HFFc6 (cell line): ENCODE measurements around the gene VTCN1. TPM values are rescaled to one million over a fixed set of nuclear protein-coding genes. Genes with fewer than 3 reads are reported as not detected.

Experiments used
- DNase-seq: peaks from one replicate; pipeline ENCODE4 v3.0.0-alpha.2; 2018
- H3K27ac Mint-ChIP-seq: 2 replicates; pipeline ENCODE4 v1.8.0; 2020; ENCODE audit warnings: mild to moderate bottlenecking, mixed read lengths
- H3K27me3 Mint-ChIP-seq: 2 replicates; pipeline ENCODE4 v1.8.0; 2021; ENCODE audit warnings: mild to moderate bottlenecking, moderate library complexity, mixed read lengths; ENCODE audit not compliant: insufficient read depth
- H3K36me3 Mint-ChIP-seq: 2 replicates; pipeline ENCODE4 v1.8.0; 2021; ENCODE audit warnings: low read depth, mixed read lengths
- H3K4me1 Mint-ChIP-seq: 2 replicates; pipeline ENCODE4 v1.8.0; 2020; ENCODE audit warnings: low read depth, mixed read lengths
- H3K4me3 Mint-ChIP-seq: 2 replicates; pipeline ENCODE4 v1.8.0; 2020; ENCODE audit warnings: mild to moderate bottlenecking, moderate library complexity, mixed read lengths
- H3K9me3 Mint-ChIP-seq: 2 replicates; pipeline ENCODE4 v1.8.0; 2020; ENCODE audit warnings: mild to moderate bottlenecking, mixed read lengths
- CTCF ChIP-seq: fragments of 200-600 bp; sonication (generic); IDR thresholded peaks from 2 replicates; pipeline ENCODE4 v1.5.0; 2021; ENCODE audit warnings: antibody characterized with exemption, mild to moderate bottlenecking
- total RNA-seq, 6 experiments: library from RNA; stranded (reverse); fragmentation: NEBNext Ultra II Directional; extraction: Animal tissue kit (Norgen Biotek cat#: 25700); gene quantifications; 2 replicates in 1 of 6; 3 replicates in 5 of 6; pipeline ENCODE4 v1.2.3, GENCODE V29; 2021

Gene VTCN1
- total RNA-seq, 6 experiments from 2014 or later = not detected

- H3K4me1 Mint-ChIP-seq = peaks cover 16% of the 10 kb centered on the region
- H3K9me3 Mint-ChIP-seq = no peaks in the 10 kb centered on the region
- no peak overlapping the region for H3K4me3 Mint-ChIP-seq
- H3K36me3 Mint-ChIP-seq = no peaks in the 10 kb centered on the region
- DNase-seq = no peak
- no peaks in the 10 kb centered on the region for H3K27me3 Mint-ChIP-seq
- no peak for TF ChIP-seq CTCF
- H3K27ac Mint-ChIP-seq = no peak overlapping the region
Measured at GRCh38 chr1:117117697-117118096, 93.0 kb downstream of the VTCN1 start.

- Mint-ChIP-seq H3K27me3 (no peaks in the 10 kb centered on the region), H3K36me3 (no peaks in the 10 kb centered on the region), H3K27ac (no peak overlapping the region), H3K9me3 (no peaks in the 10 kb centered on the region), H3K4me1 (peaks cover 16% of the 10 kb centered on the region), H3K4me3 (no peak overlapping the region)
- no peak for DNase-seq
- no peak for TF ChIP-seq CTCF
Measured at GRCh38 chr1:117116784-117117130, 94.0 kb downstream of the VTCN1 start.

- no peak for DNase-seq
- H3K9me3 Mint-ChIP-seq = no peaks in the 10 kb centered on the region
- no peaks in the 10 kb centered on the region for H3K27me3 Mint-ChIP-seq
- H3K4me1 Mint-ChIP-seq = peaks cover 19% of the 10 kb centered on the region
- H3K36me3 Mint-ChIP-seq = no peaks in the 10 kb centered on the region
- H3K4me3 Mint-ChIP-seq = no peak overlapping the region
- no peak overlapping the region for H3K27ac Mint-ChIP-seq
- TF ChIP-seq CTCF = no peak
Measured at GRCh38 chr1:117116090-117116783, 94.5 kb downstream of the VTCN1 start.

- TF ChIP-seq CTCF = no peak
- Mint-ChIP-seq H3K4me1 (peaks cover 20% of the 10 kb centered on the region), H3K27me3 (no peaks in the 10 kb centered on the region), H3K9me3 (no peaks in the 10 kb centered on the region), H3K36me3 (no peaks in the 10 kb centered on the region), H3K27ac (peak overlapping the region; percentile 60), H3K4me3 (no peak overlapping the region)
- no peak for DNase-seq
Measured at GRCh38 chr1:117114877-117115276, 95.8 kb downstream of the VTCN1 start.

- H3K9me3 Mint-ChIP-seq = no peaks in the 10 kb centered on the region
- DNase-seq = no peak
- no peak overlapping the region for H3K27ac Mint-ChIP-seq
- H3K27me3 Mint-ChIP-seq = no peaks in the 10 kb centered on the region; the same call in 1 of the 2 replicates
- TF ChIP-seq CTCF = no peak
- H3K4me3 Mint-ChIP-seq = no peak overlapping the region
- peaks cover 30% of the 10 kb centered on the region for H3K4me1 Mint-ChIP-seq
- peaks cover 14% of the 10 kb centered on the region for H3K36me3 Mint-ChIP-seq
Measured at GRCh38 chr1:117113199-117113598, 97.5 kb downstream of the VTCN1 start.
